Ishikawa (cell line): ENCODE measurements around the gene RNF8.

ENCODE experiments used
- CEBPB ChIP-seq: IDR thresholded peaks from 2 replicates; pipeline ENCODE4 v1.6.1; 2012
- RAD21 ChIP-seq: IDR thresholded peaks from 2 replicates; pipeline ENCODE4 v1.6.1; 2012; ENCODE audit warnings: low read depth
- TAF1 ChIP-seq: IDR thresholded peaks from 2 replicates; pipeline ENCODE4 v1.6.1; 2012; ENCODE audit warnings: low read depth, mild to moderate bottlenecking
- TCF12 ChIP-seq: IDR thresholded peaks from 2 replicates; pipeline ENCODE4 v1.6.1; 2012; ENCODE audit warnings: low read depth
- ZBTB7A ChIP-seq: IDR thresholded peaks from 2 replicates; pipeline ENCODE4 v1.6.1; 2012; ENCODE audit warnings: low read depth

- TF ChIP-seq TAF1 (no peak), TCF12 (no peak), CEBPB (no peak), RAD21 (no peak), ZBTB7A (no peak)
These were observed 2.8 kb upstream of the RNF8 start for GRCh38 chr6:37351027-37351426.
